Ishikawa (cell line): ENCODE measurements around the gene STARD4.

ENCODE experiments used
- CREB1 ChIP-seq: IDR thresholded peaks from 2 replicates; pipeline ENCODE4 v1.6.1; 2012; ENCODE audit warnings: low read depth
- REST ChIP-seq: IDR thresholded peaks from 2 replicates; pipeline ENCODE4 v1.6.1; 2012; ENCODE audit warnings: low read depth, mild to moderate bottlenecking
- YY1 ChIP-seq: IDR thresholded peaks from 2 replicates; pipeline ENCODE4 v1.6.1; 2012; ENCODE audit warnings: low read depth

DNA sequence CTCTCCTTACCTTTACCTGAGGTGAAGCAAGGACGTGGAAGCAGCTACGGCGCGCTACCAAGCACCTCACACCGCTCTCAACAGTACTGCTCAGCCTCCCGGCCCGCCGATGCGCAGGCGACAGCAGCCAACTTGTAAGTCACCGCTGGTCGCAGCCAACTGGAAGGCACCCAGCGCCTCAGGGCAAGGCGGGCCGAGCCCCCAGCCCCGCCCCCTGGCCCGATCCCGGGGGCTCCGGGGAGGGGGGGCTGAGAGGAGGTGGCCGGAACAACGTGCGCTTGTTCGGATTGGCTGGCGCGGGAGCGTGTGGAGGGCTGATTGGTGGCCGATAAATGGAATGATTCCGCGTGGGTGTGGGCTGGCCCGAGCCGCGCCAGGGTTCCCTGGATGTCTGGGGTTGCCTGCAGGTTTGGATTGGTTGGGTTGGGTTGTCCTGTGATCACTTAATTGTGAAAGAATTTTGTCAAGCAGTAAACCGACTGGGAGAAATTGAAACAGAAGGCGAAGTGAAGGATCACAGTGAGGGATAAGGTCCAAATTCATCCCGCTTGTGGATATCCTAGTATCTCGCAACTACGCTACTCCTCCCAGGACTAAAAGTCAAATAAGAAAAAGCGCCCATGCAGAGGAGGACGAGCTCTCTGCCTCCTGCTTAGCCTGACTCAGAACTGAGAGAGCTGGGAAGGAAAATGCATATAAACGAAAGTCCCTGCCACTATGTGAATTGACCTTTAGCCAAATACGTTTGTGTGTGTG lies at the start of gene STARD4:
- TF ChIP-seq YY1 (no peak), REST (no peak), CREB1 (peak; percentile 64)
